Measurements from ENCODE around the gene TCP11L2.

Gene TCP11L2

GRCh38 chr12:106265116-106265515, 37.4 kb upstream of the TCP11L2 start:
- TF ChIP-seq, protein P1, sequence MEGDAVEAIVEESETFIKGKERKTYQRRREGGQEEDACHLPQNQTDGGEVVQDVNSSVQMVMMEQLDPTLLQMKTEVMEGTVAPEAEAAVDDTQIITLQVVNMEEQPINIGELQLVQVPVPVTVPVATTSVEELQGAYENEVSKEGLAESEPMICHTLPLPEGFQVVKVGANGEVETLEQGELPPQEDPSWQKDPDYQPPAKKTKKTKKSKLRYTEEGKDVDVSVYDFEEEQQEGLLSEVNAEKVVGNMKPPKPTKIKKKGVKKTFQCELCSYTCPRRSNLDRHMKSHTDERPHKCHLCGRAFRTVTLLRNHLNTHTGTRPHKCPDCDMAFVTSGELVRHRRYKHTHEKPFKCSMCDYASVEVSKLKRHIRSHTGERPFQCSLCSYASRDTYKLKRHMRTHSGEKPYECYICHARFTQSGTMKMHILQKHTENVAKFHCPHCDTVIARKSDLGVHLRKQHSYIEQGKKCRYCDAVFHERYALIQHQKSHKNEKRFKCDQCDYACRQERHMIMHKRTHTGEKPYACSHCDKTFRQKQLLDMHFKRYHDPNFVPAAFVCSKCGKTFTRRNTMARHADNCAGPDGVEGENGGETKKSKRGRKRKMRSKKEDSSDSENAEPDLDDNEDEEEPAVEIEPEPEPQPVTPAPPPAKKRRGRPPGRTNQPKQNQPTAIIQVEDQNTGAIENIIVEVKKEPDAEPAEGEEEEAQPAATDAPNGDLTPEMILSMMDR (IDR thresholded peaks at IDR 0.05; ENCODE audit: low read depth, low read length) = no peak
- no peak overlapping the region for H3K4me3 ChIP-seq (ENCODE audit: low read depth, low read length)

DNA sequence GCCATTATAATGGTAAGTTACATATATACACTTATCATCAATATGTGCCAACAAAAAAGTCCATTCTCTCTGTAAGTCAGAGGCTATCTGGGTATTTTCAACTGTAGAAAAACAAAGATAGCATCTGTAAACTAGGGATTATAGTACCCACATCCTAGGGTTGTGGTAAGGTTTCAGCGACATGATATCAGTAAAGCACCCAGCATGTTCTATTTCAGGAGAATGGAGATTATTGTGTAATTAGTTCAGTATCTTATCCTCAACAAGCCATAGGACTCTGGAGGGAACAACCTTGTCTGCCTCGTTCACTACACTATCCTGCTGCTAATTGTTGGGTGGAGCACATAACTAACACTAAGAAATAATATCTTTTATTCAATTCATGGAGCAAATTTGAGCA, 35.0 kb upstream of the TCP11L2 start:
- TF ChIP-seq, protein P1 (IDR thresholded peaks at IDR 0.05; ENCODE audit: low read depth, low read length) = no peak
- H3K4me3 ChIP-seq (ENCODE audit: low read depth, low read length) = no peak overlapping the region

- TF ChIP-seq, protein P1 (IDR thresholded peaks at IDR 0.05; ENCODE audit: low read depth, low read length) = no peak
- no peak overlapping the region for H3K4me3 ChIP-seq (ENCODE audit: low read depth, low read length)
Measured at GRCh38 chr12:106269150-106269771, 33.3 kb upstream of the TCP11L2 start.

DNA sequence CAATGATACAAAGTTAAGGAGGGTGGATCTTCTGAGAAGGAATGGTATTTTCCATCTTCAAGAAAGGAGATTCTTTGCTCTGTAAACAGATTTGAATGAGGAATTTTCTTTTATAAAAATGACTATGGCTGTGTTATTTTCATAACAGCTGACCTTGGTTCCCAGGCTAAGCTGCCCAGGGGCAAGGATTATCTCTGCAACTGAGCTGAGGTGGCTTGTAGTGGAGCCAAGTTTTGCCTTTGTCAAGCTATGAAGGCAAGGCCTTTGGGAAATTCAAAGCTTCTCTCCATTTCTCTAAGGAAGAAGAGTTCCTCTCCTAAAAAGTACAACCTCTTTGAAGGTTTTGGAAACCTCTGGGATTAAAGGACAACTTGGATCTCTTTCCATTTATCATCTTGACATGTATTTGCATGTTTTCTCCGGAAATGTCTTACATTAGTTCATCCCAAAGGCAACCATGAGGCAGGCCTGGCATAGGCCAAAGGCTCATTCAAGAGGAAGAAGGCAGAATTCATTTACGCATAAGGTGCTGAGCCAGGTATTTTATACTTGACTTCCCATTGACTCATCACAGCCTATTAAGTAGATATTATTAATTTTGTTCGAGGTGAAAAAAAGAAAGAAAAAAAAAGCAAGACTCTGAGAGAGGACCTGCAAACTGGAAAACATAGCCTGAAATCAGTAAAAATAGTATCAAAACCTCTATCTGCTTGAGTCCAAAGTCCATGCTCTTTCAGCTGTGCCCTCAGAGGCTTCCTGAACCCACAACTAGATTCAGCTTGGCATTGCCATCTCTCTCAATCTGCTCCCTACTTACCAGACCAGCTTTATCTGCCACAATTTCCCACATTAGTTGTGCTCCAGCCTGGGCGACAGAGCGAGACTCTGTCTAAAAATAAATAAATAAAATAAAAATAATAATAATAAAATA, 30.7 kb upstream of the TCP11L2 start:
- no peak overlapping the region for H3K4me3 ChIP-seq (ENCODE audit: low read depth, low read length)
- TF ChIP-seq, protein P1 (IDR thresholded peaks at IDR 0.05; ENCODE audit: low read depth, low read length) = no peak

DNA sequence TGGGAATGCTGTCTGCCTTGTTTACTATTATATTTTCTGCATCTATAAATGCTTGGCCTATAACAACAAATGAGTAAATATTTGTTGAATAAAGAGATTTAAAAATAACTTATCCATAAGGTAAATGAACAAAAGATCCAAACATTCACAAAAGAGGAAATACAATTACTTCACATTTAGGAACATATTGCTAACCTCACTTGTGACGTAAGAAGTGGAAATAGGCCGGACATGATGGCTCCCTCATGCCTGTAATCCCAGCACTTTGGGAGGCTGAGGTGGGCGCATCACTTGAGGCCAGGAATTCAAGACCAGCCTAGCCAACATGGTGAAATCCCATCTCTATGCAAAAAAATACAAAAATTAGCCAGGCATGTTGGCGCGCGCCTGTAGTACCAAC, 29.0 kb upstream of the TCP11L2 start:
- no peak overlapping the region for H3K4me3 ChIP-seq (ENCODE audit: low read depth, low read length)
- TF ChIP-seq, protein P1 (IDR thresholded peaks at IDR 0.05; ENCODE audit: low read depth, low read length) = no peak

DNA sequence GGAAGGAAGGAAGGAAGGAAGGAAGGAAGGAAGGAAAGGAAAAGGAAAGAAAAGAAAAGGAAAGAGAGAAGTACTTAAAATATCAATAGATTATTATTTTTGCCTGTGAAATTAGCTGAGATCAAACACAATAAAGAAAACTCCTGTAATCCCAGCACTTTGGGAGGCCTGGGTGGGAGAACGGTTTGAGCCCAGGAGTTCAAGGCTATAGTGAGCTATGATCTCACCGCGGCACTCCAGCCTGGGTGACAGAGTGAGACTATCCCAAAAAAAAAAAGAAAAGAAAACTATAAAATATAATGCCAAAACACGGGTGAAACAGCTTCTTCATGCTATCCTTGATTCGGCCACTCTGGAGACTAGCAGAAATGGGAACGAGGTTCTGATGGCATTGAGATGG, 28.5 kb upstream of the TCP11L2 start:
- TF ChIP-seq, protein P1 (IDR thresholded peaks at IDR 0.05; ENCODE audit: low read depth, low read length) = no peak
- H3K4me3 ChIP-seq (ENCODE audit: low read depth, low read length) = no peak overlapping the region

- H3K4me3 ChIP-seq (ENCODE audit: low read depth, low read length) = no peak overlapping the region
Measured at GRCh38 chr12:106274575-106275121, 27.9 kb upstream of the TCP11L2 start.

More at GRCh38 chr12:106274575-106275121, 27.9 kb upstream of the TCP11L2 start:
- TF ChIP-seq, protein P1 (IDR thresholded peaks at IDR 0.05; ENCODE audit: low read depth, low read length) = no peak

Measured in WI38 (cell line).